Peyer's patch (tissue), 4 donors: ENCODE measurements around the gene PRIM1. TPM values are rescaled to one million over a fixed set of nuclear protein-coding genes. Genes with fewer than 3 reads are reported as not detected.

Experiments
- DNase-seq, 3 donors: peaks; one replicate each; pipeline ENCODE4 v3.0.0-alpha.2; 2017 to 2019
- H3K27ac ChIP-seq, 4 donors: fragments of 200-600 bp; sonication (generic); one replicate each; pipeline ENCODE4 v1.5.1; 2016 to 2019
- H3K27me3 ChIP-seq, 2 donors: fragments of 200-600 bp; sonication (generic); one replicate each; pipeline ENCODE4 v1.5.1; 2019
- H3K36me3 ChIP-seq, 3 donors: fragments of 200-600 bp; sonication (generic); one replicate each; pipeline ENCODE4 v1.5.1; 2016 to 2019
- H3K4me1 ChIP-seq, 4 donors: fragments of 200-600 bp; sonication (generic); one replicate each; pipeline ENCODE4 v1.5.1; 2016 to 2019
- H3K4me3 ChIP-seq, 4 donors: fragments of 200-600 bp; sonication (generic); 1 replicate in 3 of 4; 2 replicates in 1 of 4; pipeline ENCODE4 v1.5.1; 2016 to 2019; ENCODE audit warnings: mild to moderate bottlenecking in 1 of 4
- H3K9me3 ChIP-seq, 4 donors: fragments of 200-600 bp; sonication (generic); one replicate each; pipeline ENCODE4 v1.5.1; 2016 to 2019; ENCODE audit warnings: mild to moderate bottlenecking in 1 of 4
- POLR2A ChIP-seq, 2 donors: fragments of 450-650 bp; IDR thresholded peaks; one replicate each; pipeline ENCODE4 v1.5.1; 2017; ENCODE audit warnings: antibody characterized with exemption in 2 of 2, mild to moderate bottlenecking in 2 of 2, moderate library complexity in 2 of 2
- total RNA-seq, 4 donors: library from RNA; depleted of rRNA; stranded (reverse); fragments of >200 nt; gene quantifications; one replicate each; pipeline ENCODE4 v1.1.0, GENCODE V29; 2016
- TF ChIP-seq, protein P1 (sequence below), 6 experiments: fragments of 450-650 bp in 4 of 6; fragments of 200-600 bp in 2 of 6; sonication (generic) in 1 of 6; IDR thresholded peaks; one replicate each; pipeline ENCODE4 v1.5.1; 2017 to 2019; ENCODE audit warnings: antibody characterized with exemption in 6 of 6, mild to moderate bottlenecking in 3 of 6, moderate library complexity in 1 of 6

The PRIM1 gene
- total RNA-seq, 4 donors from 2014 or later: 3.4 to 38.0 (median 5.7) TPM

- Histone ChIP-seq H3K27ac (peak overlapping the region; percentile 98 to 100 (median 99)), H3K27me3 (no peaks in the 10 kb centered on the region), H3K4me1 (peaks cover 0 to 27% (median 8%) of the 10 kb centered on the region in 4 donors), H3K4me3 (peak overlapping the region; percentile 68 to 89 (median 76)), H3K9me3 (no peaks in the 10 kb centered on the region), H3K36me3 (no peaks in the 10 kb centered on the region)
- TF ChIP-seq, protein P1, sequence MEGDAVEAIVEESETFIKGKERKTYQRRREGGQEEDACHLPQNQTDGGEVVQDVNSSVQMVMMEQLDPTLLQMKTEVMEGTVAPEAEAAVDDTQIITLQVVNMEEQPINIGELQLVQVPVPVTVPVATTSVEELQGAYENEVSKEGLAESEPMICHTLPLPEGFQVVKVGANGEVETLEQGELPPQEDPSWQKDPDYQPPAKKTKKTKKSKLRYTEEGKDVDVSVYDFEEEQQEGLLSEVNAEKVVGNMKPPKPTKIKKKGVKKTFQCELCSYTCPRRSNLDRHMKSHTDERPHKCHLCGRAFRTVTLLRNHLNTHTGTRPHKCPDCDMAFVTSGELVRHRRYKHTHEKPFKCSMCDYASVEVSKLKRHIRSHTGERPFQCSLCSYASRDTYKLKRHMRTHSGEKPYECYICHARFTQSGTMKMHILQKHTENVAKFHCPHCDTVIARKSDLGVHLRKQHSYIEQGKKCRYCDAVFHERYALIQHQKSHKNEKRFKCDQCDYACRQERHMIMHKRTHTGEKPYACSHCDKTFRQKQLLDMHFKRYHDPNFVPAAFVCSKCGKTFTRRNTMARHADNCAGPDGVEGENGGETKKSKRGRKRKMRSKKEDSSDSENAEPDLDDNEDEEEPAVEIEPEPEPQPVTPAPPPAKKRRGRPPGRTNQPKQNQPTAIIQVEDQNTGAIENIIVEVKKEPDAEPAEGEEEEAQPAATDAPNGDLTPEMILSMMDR (IDR thresholded peaks at IDR 0.05): peak in 2 of 6 experiments; percentile 9
- no peak for TF ChIP-seq POLR2A (IDR thresholded peaks at IDR 0.05)
- peak; percentile 67 to 86 (median 77) for DNase-seq
These were observed 64.6 kb downstream of the PRIM1 start for GRCh38 chr12:56687223-56688128.

DNA sequence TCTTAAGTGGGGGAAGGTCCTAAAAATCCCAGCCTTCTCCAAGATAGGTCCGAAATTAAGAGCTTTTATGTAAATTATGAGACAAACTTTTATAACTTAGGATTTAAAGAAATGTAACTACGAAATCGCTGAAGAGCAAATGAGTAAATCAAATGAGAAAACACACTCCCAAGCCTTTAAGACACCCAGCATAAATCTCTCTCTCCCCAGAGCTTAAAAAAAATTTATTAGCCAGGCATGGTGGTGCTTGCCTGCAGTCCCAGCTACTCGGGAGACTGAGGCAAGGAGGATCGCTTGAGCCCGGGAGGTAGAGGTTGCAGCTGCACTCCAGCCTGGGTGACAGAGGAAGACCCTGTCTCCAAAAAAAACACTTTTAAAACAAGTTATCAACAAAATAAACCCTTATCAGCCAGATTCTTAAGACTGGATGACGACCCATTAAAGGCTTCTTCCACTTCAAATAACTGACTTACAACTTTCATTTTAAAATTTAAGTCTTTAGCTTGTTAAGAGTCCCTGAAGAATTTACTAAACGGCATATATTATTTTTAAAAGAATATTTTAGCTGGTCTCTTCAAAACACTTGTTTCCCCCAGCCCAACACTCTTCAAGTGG is 67.3 kb downstream of the PRIM1 start:
- Histone ChIP-seq H3K4me3 (peak overlapping the region; percentile 31 to 89 (median 76)), H3K27me3 (no peaks in the 10 kb centered on the region), H3K4me1 (peaks cover 0 to 38% (median 11%) of the 10 kb centered on the region in 4 donors), H3K27ac (peak overlapping the region; percentile 81 to 99 (median 98)), H3K9me3 (no peaks in the 10 kb centered on the region), H3K36me3 (peaks cover 0 to 7% (median 0%) of the 10 kb centered on the region in 3 donors)
- DNase-seq: peak in 2 of 3 donors; percentile 42 to 45
- no peak for TF ChIP-seq POLR2A (IDR thresholded peaks at IDR 0.05)
- TF ChIP-seq, protein P1 (IDR thresholded peaks at IDR 0.05): no peak

- Histone ChIP-seq H3K4me3 (no peak overlapping the region), H3K27ac (peak overlapping the region in 1 of 4 donors; percentile 98), H3K9me3 (no peaks in the 10 kb centered on the region), H3K27me3 (no peaks in the 10 kb centered on the region), H3K36me3 (peaks cover 0 to 7% (median 0%) of the 10 kb centered on the region in 3 donors), H3K4me1 (peaks cover 0 to 57% (median 14%) of the 10 kb centered on the region in 4 donors)
- DNase-seq: peak in 2 of 3 donors; percentile 11 to 38
- TF ChIP-seq POLR2A (IDR thresholded peaks at IDR 0.05): no peak
- TF ChIP-seq, protein P1 (IDR thresholded peaks at IDR 0.05): no peak
These were observed 69.8 kb downstream of the PRIM1 start for GRCh38 chr12:56682323-56682722.

Other genes starting within 250 kb of the PRIM1 start
- gene RBMS2, start 230.5 kb downstream of the PRIM1 start, total RNA-seq: 10 to 100 TPM; 10.7 to 22.3 (median 12.5) TPM
- 100 to 1,000 TPM in 3 of 4 donors, 10 to 100 TPM in 1; 98.2 to 259 (median 141) TPM for gene BAZ2A, start 122.0 kb downstream of the PRIM1 start, total RNA-seq
- 100 to 1,000 TPM; 333 to 768 (median 688) TPM for gene ATP5F1B, start 106.3 kb downstream of the PRIM1 start, total RNA-seq
- 10 to 100 TPM; 50.6 to 95.7 (median 67.3) TPM for gene PTGES3, start 64.0 kb downstream of the PRIM1 start, total RNA-seq
- 100 to 1,000 TPM; 313 to 793 (median 416) TPM for gene NACA, start 27.0 kb downstream of the PRIM1 start, total RNA-seq
- 1 to 10 TPM in 1 of 4 donors, not detected in 3; 2.5 TPM for gene HSD17B6, start 11.0 kb upstream of the PRIM1 start, total RNA-seq
- not detected for gene SDR9C7, start 182.1 kb upstream of the PRIM1 start, total RNA-seq
- gene RDH16, start 205.3 kb upstream of the PRIM1 start, total RNA-seq: 1 to 10 TPM in 2 of 4 donors, not detected in 2; 1.1 to 1.2 TPM